Measurements from ENCODE around the gene NRXN3.

DNA sequence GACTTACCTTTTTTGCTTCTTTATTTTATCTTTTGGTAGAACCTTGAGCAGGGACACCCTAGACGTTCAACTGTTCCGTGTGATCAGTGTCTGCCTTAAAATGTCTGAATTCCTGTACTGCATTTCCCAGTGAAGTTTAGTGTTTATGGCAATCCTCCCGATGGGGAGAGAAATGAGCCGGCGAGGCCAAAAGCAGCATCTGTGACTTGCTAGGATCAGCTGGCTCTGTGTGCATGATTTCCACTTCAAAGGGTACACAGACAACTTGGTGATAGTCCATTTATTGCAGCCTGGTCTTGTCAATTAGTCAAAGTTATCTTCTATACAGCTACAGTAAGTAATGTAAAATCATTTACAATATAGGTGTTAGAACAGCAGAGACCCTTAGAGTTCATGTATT, 1272.6 kb downstream of the NRXN3 start:
- TF ChIP-seq, protein P1, sequence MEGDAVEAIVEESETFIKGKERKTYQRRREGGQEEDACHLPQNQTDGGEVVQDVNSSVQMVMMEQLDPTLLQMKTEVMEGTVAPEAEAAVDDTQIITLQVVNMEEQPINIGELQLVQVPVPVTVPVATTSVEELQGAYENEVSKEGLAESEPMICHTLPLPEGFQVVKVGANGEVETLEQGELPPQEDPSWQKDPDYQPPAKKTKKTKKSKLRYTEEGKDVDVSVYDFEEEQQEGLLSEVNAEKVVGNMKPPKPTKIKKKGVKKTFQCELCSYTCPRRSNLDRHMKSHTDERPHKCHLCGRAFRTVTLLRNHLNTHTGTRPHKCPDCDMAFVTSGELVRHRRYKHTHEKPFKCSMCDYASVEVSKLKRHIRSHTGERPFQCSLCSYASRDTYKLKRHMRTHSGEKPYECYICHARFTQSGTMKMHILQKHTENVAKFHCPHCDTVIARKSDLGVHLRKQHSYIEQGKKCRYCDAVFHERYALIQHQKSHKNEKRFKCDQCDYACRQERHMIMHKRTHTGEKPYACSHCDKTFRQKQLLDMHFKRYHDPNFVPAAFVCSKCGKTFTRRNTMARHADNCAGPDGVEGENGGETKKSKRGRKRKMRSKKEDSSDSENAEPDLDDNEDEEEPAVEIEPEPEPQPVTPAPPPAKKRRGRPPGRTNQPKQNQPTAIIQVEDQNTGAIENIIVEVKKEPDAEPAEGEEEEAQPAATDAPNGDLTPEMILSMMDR (conservative IDR thresholded peaks at IDR 0.05 in 1 of 2, IDR thresholded peaks at IDR 0.05 in 1 of 2; ENCODE audit: low read depth in 1 of 2, low read length in 2 of 2) = no peak
- no peak for TF ChIP-seq EZH2 (IDR thresholded peaks at IDR 0.05; ENCODE audit: low read length, missing control alignments)

Data from fibroblast of lung (primary cell).